ENCODE results near the gene UGT1A8. TPM values are rescaled to one million over a fixed set of nuclear protein-coding genes. Genes with fewer than 3 reads are reported as not detected.
"Not testable (repeated sequence)": the region's sequence is repeated elsewhere in the genome, so short reads cannot be mapped to it uniquely, and the experiment has no call there.

The UGT1A8 gene
- total and polyA plus RNA-seq, 2 experiments from 2014 or later, result not detected

- Histone ChIP-seq H3K27me3 (replicated peaks; ENCODE audit: insufficient read depth) (no peaks in the 10 kb centered on the region), H3K4me2 (ENCODE audit: unreplicated experiment) (no peak overlapping the region), H3K9ac (no peak overlapping the region), H3K27ac (no peak overlapping the region), H3F3A (ENCODE audit: insufficient read depth) (no peaks in the 10 kb centered on the region), H3K4me1 (ENCODE audit: insufficient read depth) (no peaks in the 10 kb centered on the region), H3K36me3 (ENCODE audit: low read depth) (no peaks in the 10 kb centered on the region), H3K79me2 (ENCODE audit: insufficient read depth) (no peaks in the 10 kb centered on the region), H2AFZ (no peak overlapping the region), H3K9me2 (ENCODE audit: insufficient read depth) (no peaks in the 10 kb centered on the region), H3K4me3 (no peak overlapping the region), H3K9me3 (ENCODE audit: low read depth) (no peaks in the 10 kb centered on the region), H4K20me1 (ENCODE audit: insufficient read depth) (no peaks in the 10 kb centered on the region)
- no peak for DNase-seq
- TF ChIP-seq EZH2phosphoT487 (IDR thresholded peaks at IDR 0.05; ENCODE audit: insufficient read depth, low read depth) (no peak), EZH2 (IDR thresholded peaks at IDR 0.05; ENCODE audit: insufficient read depth, poor library complexity, severe bottlenecking) (no peak)
- in situ Hi-C loops (cut with MboI), result no loop called here
- 23 to 35% methylated on average over 1 of the region's 1 CpG for WGBS, 2 experiments (ENCODE audit: low coverage in 1 of 2, low lambda C conversion rate in 2 of 2, missing lambda C conversion rate in 2 of 2)
These were observed 11.8 kb upstream of the UGT1A8 start for GRCh38 chr2:233605680-233606079.

GRCh38 chr2:233611284-233611683, 6.1 kb upstream of the UGT1A8 start:
- Histone ChIP-seq H3K9me2 (ENCODE audit: insufficient read depth) (no peaks in the 10 kb centered on the region), H3K4me2 (ENCODE audit: unreplicated experiment) (no peak overlapping the region), H4K20me1 (ENCODE audit: insufficient read depth) (no peaks in the 10 kb centered on the region), H3K27ac (no peak overlapping the region), H3K36me3 (ENCODE audit: low read depth) (no peaks in the 10 kb centered on the region), H3K9ac (no peak overlapping the region), H2AFZ (no peak overlapping the region), H3K4me1 (ENCODE audit: insufficient read depth) (no peaks in the 10 kb centered on the region), H3K4me3 (no peak overlapping the region), H3K79me2 (ENCODE audit: insufficient read depth) (no peaks in the 10 kb centered on the region), H3K27me3 (replicated peaks; ENCODE audit: insufficient read depth) (no peaks in the 10 kb centered on the region), H3F3A (ENCODE audit: insufficient read depth) (no peaks in the 10 kb centered on the region), H3K9me3 (ENCODE audit: low read depth) (no peaks in the 10 kb centered on the region)
- DNase-seq, result no peak
- no peak for TF ChIP-seq EZH2 (IDR thresholded peaks at IDR 0.05; ENCODE audit: insufficient read depth, poor library complexity, severe bottlenecking)
- no peak for TF ChIP-seq EZH2phosphoT487 (IDR thresholded peaks at IDR 0.05; ENCODE audit: insufficient read depth, low read depth)
- 32 to 36% methylated on average over 4 of the region's 4 CpGs for WGBS, 2 experiments (ENCODE audit: low coverage in 1 of 2, low lambda C conversion rate in 2 of 2, missing lambda C conversion rate in 2 of 2)
- in situ Hi-C loops (cut with MboI), result no loop called here

- Histone ChIP-seq H3K9me2 (ENCODE audit: insufficient read depth) (no peaks in the 10 kb centered on the region), H3K4me1 (ENCODE audit: insufficient read depth) (no peaks in the 10 kb centered on the region), H3K9me3 (ENCODE audit: low read depth) (no peaks in the 10 kb centered on the region), H4K20me1 (ENCODE audit: insufficient read depth) (no peaks in the 10 kb centered on the region), H3K36me3 (ENCODE audit: low read depth) (no peaks in the 10 kb centered on the region), H3K79me2 (ENCODE audit: insufficient read depth) (no peaks in the 10 kb centered on the region), H3K4me3 (no peak overlapping the region), H3K9ac (no peak overlapping the region), H3K27ac (no peak overlapping the region), H2AFZ (no peak overlapping the region), H3K4me2 (ENCODE audit: unreplicated experiment) (no peak overlapping the region), H3F3A (ENCODE audit: insufficient read depth) (no peaks in the 10 kb centered on the region), H3K27me3 (replicated peaks; ENCODE audit: insufficient read depth) (no peaks in the 10 kb centered on the region)
- TF ChIP-seq EZH2 (IDR thresholded peaks at IDR 0.05; ENCODE audit: insufficient read depth, poor library complexity, severe bottlenecking) (no peak), EZH2phosphoT487 (IDR thresholded peaks at IDR 0.05; ENCODE audit: insufficient read depth, low read depth) (no peak)
- in situ Hi-C loops (cut with MboI), result no loop called here
- WGBS, 2 experiments (ENCODE audit: low coverage in 1 of 2, low lambda C conversion rate in 2 of 2, missing lambda C conversion rate in 2 of 2), result 18 to 19% methylated on average over 4 of the region's 4 CpGs
- DNase-seq, result no peak
These were observed 2.8 kb downstream of the UGT1A8 start for GRCh38 chr2:233620204-233620603.

- DNase-seq, result not testable (repeated sequence)
- WGBS, 2 experiments (ENCODE audit: low coverage in 1 of 2, low lambda C conversion rate in 2 of 2, missing lambda C conversion rate in 2 of 2), result 26 to 36% methylated on average over 5 of the region's 5 CpGs
These were observed 4.4 kb downstream of the UGT1A8 start for GRCh38 chr2:233621863-233622262.

GRCh38 chr2:233627331-233628025, 10.0 kb downstream of the UGT1A8 start:
- Histone ChIP-seq H3K4me1 (ENCODE audit: insufficient read depth) (no peaks in the 10 kb centered on the region), H3K4me3 (no peak overlapping the region), H4K20me1 (ENCODE audit: insufficient read depth) (no peaks in the 10 kb centered on the region), H3F3A (ENCODE audit: insufficient read depth) (no peaks in the 10 kb centered on the region), H3K9me3 (ENCODE audit: low read depth) (no peaks in the 10 kb centered on the region), H3K27me3 (replicated peaks; ENCODE audit: insufficient read depth) (no peaks in the 10 kb centered on the region), H3K9me2 (ENCODE audit: insufficient read depth) (no peaks in the 10 kb centered on the region), H3K36me3 (ENCODE audit: low read depth) (no peaks in the 10 kb centered on the region), H3K79me2 (ENCODE audit: insufficient read depth) (no peaks in the 10 kb centered on the region), H2AFZ (no peak overlapping the region), H3K27ac (no peak overlapping the region), H3K9ac (no peak overlapping the region), H3K4me2 (ENCODE audit: unreplicated experiment) (no peak overlapping the region)
- in situ Hi-C loops (cut with MboI), result no loop called here
- TF ChIP-seq EZH2 (IDR thresholded peaks at IDR 0.05; ENCODE audit: insufficient read depth, poor library complexity, severe bottlenecking) (no peak), EZH2phosphoT487 (IDR thresholded peaks at IDR 0.05; ENCODE audit: insufficient read depth, low read depth) (no peak)
- DNase-seq, result no peak
- 9 to 12% methylated on average over 5 of the region's 5 CpGs for WGBS, 2 experiments (ENCODE audit: low coverage in 1 of 2, low lambda C conversion rate in 2 of 2, missing lambda C conversion rate in 2 of 2)

More at GRCh38 chr2:233621863-233622262, 4.4 kb downstream of the UGT1A8 start:
- in situ Hi-C loops (cut with MboI); H3K4me1 ChIP-seq (ENCODE audit: insufficient read depth); H3K79me2 ChIP-seq (ENCODE audit: insufficient read depth); H3K36me3 ChIP-seq (ENCODE audit: low read depth); H3K9ac ChIP-seq; H3K27ac ChIP-seq; H3F3A ChIP-seq (ENCODE audit: insufficient read depth); H3K4me2 ChIP-seq (ENCODE audit: unreplicated experiment); H3K9me2 ChIP-seq (ENCODE audit: insufficient read depth); H3K9me3 ChIP-seq (ENCODE audit: low read depth); H2AFZ ChIP-seq; H4K20me1 ChIP-seq (ENCODE audit: insufficient read depth); H3K4me3 ChIP-seq; H3K27me3 ChIP-seq (replicated peaks; ENCODE audit: insufficient read depth): not testable (repeated sequence)

- H3K4me3 ChIP-seq; H3K36me3 ChIP-seq (ENCODE audit: low read depth); H3F3A ChIP-seq (ENCODE audit: insufficient read depth); H3K27me3 ChIP-seq (replicated peaks; ENCODE audit: insufficient read depth); H3K9me3 ChIP-seq (ENCODE audit: low read depth); H3K27ac ChIP-seq; H3K4me2 ChIP-seq (ENCODE audit: unreplicated experiment); DNase-seq; H3K9ac ChIP-seq; H2AFZ ChIP-seq; H4K20me1 ChIP-seq (ENCODE audit: insufficient read depth); in situ Hi-C loops (cut with MboI); H3K9me2 ChIP-seq (ENCODE audit: insufficient read depth); H3K79me2 ChIP-seq (ENCODE audit: insufficient read depth); H3K4me1 ChIP-seq (ENCODE audit: insufficient read depth): not testable (repeated sequence)
- WGBS, 2 experiments (ENCODE audit: low coverage in 1 of 2, low lambda C conversion rate in 2 of 2, missing lambda C conversion rate in 2 of 2), result 39 to 48% methylated on average over 10 of the region's 10 CpGs
These were observed 18.9 kb downstream of the UGT1A8 start, which contains the start of gene UGT1A10 for GRCh38 chr2:233636306-233636705. UGT1A10 (plus strand) TSS chr2:233636448; CDS start chr2:233636523, 75 bp downstream.

Data from GM23248 (cell line).